SK-N-SH (cell line): ENCODE results near the gene NRDC. TPM values are rescaled to one million over a fixed set of nuclear protein-coding genes. Genes with fewer than 3 reads are reported as not detected.

ENCODE experiments used
- CTCF ChIA-PET: fragments of 300-600, 350-600 bp; formaldehyde crosslinking; extraction: SDS; loops from one replicate; lab custom pipeline; 2021; lab: Yijun Ruan, JAX
- POLR2A ChIA-PET: fragments of 350-600 bp; sonication (Branson Sonifier 250); formaldehyde crosslinking; extraction: SDS; loops from one replicate; lab custom pipeline; 2020; ENCODE audit warnings: antibody characterized with exemption, inconsistent platforms; lab: Yijun Ruan, JAX
- DNase-seq: peaks from one replicate; pipeline ENCODE4 v3.0.0; 2012
- H2AFZ ChIP-seq: fragments of 200-600 bp; sonication (generic); 2 replicates; pipeline ENCODE4 v1.8.1; 2016; ENCODE audit warnings: antibody characterized with exemption, mild to moderate bottlenecking, low read depth
- H3F3A ChIP-seq: fragments of 200-600 bp; sonication (generic); replicated peaks from 2 replicates; pipeline ENCODE3; 2016; ENCODE audit warnings: antibody characterized with exemption, mild to moderate bottlenecking; ENCODE audit not compliant: insufficient read depth
- H3K27ac ChIP-seq, 2 experiments: fragments of 200-500 bp in 1 of 2; fragments of 200-600 bp in 1 of 2; sonication (Bioruptor generic) in 1 of 2; sonication (generic), shearing (Covaris generic) in 1 of 2; 2 replicates each; pipeline versions ENCODE4 v1.5.1 to v1.6.1; 2014 to 2016; ENCODE audit warnings: low read depth in 2 of 2, inconsistent platforms in 1 of 2, low read length in 1 of 2, mild to moderate bottlenecking in 1 of 2, mixed read lengths in 1 of 2
- H3K27me3 ChIP-seq: fragments of 200-600 bp; sonication (generic), shearing (Covaris generic); 2 replicates; pipeline ENCODE4 v1.6.1; 2016; ENCODE audit warnings: mixed run types; ENCODE audit not compliant: insufficient read depth
- H3K36me3 ChIP-seq, 2 experiments: fragments of 200-500 bp in 1 of 2; fragments of 200-600 bp in 1 of 2; sonication (Bioruptor generic) in 1 of 2; sonication (generic) in 1 of 2; replicated peaks in 1 of 2; 2 replicates each; pipeline versions ENCODE3 to v1.5.1; 2014 to 2016; ENCODE audit warnings: low read length in 1 of 2, mild to moderate bottlenecking in 1 of 2; ENCODE audit not compliant: insufficient read depth in 2 of 2, control insufficient read depth in 1 of 2
- H3K4me1 ChIP-seq, 2 experiments: fragments of 200-500 bp in 1 of 2; fragments of 200-600 bp in 1 of 2; sonication (Bioruptor generic) in 1 of 2; sonication (generic), shearing (Covaris generic) in 1 of 2; 2 replicates each; pipeline versions ENCODE4 v1.5.1 to v1.6.1; 2014 to 2016; ENCODE audit warnings: low read depth in 1 of 2, low read length in 1 of 2, mixed run types in 1 of 2; ENCODE audit not compliant: insufficient read depth in 2 of 2, control insufficient read depth in 1 of 2
- H3K4me2 ChIP-seq: fragments of 200-600 bp; sonication (generic), shearing (Covaris generic); 2 replicates; pipeline ENCODE4 v1.6.1; 2017; ENCODE audit warnings: mixed run types
- H3K4me3 ChIP-seq, 2 experiments: fragments of 200-500 bp in 1 of 2; fragments of 200-600 bp in 1 of 2; sonication (Bioruptor generic) in 1 of 2; sonication (generic), shearing (Covaris generic) in 1 of 2; 2 replicates each; pipeline versions ENCODE4 v1.5.1 to v1.8.1; 2014 to 2016; ENCODE audit warnings: low read depth in 2 of 2, inconsistent platforms in 1 of 2, low read length in 1 of 2, mild to moderate bottlenecking in 1 of 2, mixed read lengths in 1 of 2, moderate library complexity in 1 of 2
- H3K79me2 ChIP-seq: fragments of 200-600 bp; sonication (generic); 2 replicates; pipeline ENCODE4 v1.8.1; 2017; ENCODE audit warnings: mild to moderate bottlenecking; ENCODE audit not compliant: insufficient read depth
- H3K9ac ChIP-seq: fragments of 200-600 bp; sonication (generic); 2 replicates; pipeline ENCODE4 v1.6.1; 2017; ENCODE audit warnings: mixed run types
- H3K9me2 ChIP-seq: fragments of 200-600 bp; sonication (generic); 2 replicates; pipeline ENCODE4 v1.6.1; 2017; ENCODE audit warnings: mixed run types
- H3K9me3 ChIP-seq: fragments of 200-600 bp; sonication (generic); 2 replicates; pipeline ENCODE4 v1.6.1; 2017; ENCODE audit warnings: mixed run types, mild to moderate bottlenecking, moderate library complexity
- H4K20me1 ChIP-seq: fragments of 200-600 bp; sonication (generic); 2 replicates; pipeline ENCODE4 v1.6.1; 2017; ENCODE audit warnings: mild to moderate bottlenecking, mixed run types; ENCODE audit not compliant: insufficient read depth
- CHD2 ChIP-seq: fragments of 150-350 bp; IDR thresholded peaks from 2 replicates; pipeline ENCODE4 v1.6.1; 2018; ENCODE audit warnings: low read length; ENCODE audit not compliant: partially characterized antibody
- EP300 ChIP-seq, 2 experiments: IDR thresholded peaks; 2 replicates each; pipeline versions ENCODE4 v1.4.0 to v1.6.1; 2012; ENCODE audit warnings: borderline replicate concordance in 1 of 2, low read depth in 1 of 2, low read length in 1 of 2
- EZH2phosphoT487 ChIP-seq: fragments of 200-600 bp; sonication (generic); IDR thresholded peaks from 2 replicates; pipeline ENCODE4 v1.6.1; 2017; ENCODE audit warnings: low read depth, mixed run types, mild to moderate bottlenecking, antibody characterized with exemption, moderate library complexity, borderline replicate concordance
- FOXJ3 ChIP-seq: sonication (generic); formaldehyde crosslinking; IDR thresholded peaks from 2 replicates; pipeline ENCODE4 v1.5.1; 2020; ENCODE audit warnings: mild to moderate bottlenecking, missing genetic modification reagents
- MXI1 ChIP-seq: IDR thresholded peaks from 2 replicates; pipeline ENCODE4 v1.6.1; 2012; ENCODE audit warnings: mild to moderate bottlenecking, low read depth, low read length, improper control_type of control experiment
- NFIC ChIP-seq: IDR thresholded peaks from 2 replicates; pipeline ENCODE4 v1.4.0; 2012; ENCODE audit warnings: borderline replicate concordance
- POLR2AphosphoS5 ChIP-seq: IDR thresholded peaks from 2 replicates; pipeline ENCODE4 v1.6.1; 2012; ENCODE audit warnings: low read depth, low read length
- RFX5 ChIP-seq: IDR thresholded peaks from 2 replicates; pipeline ENCODE4 v1.6.1; 2012; ENCODE audit warnings: mild to moderate bottlenecking, improper control_type of control experiment, low read length
- TAF1 ChIP-seq: IDR thresholded peaks from 2 replicates; pipeline ENCODE4 v1.6.1; 2012; ENCODE audit warnings: low read depth, mild to moderate bottlenecking, low read length, moderate library complexity, borderline replicate concordance
- TCF12 ChIP-seq: IDR thresholded peaks from 2 replicates; pipeline ENCODE4 v1.4.0; 2012
- WGBS: methylation state at CpG from one replicate; pipeline ENCODE4 v1.1.6; 2017; ENCODE audit warnings: low lambda C conversion rate; 5-methylcytosine and 5-hydroxymethylcytosine counted together
- polyA plus RNA-seq, 3 experiments: library from polyadenylated mRNA; depleted of rRNA; stranded (reverse); fragments of >200 nt; gene quantifications; 2 replicates each; pipeline ENCODE4 v1.2.3, GENCODE V29; 2012
- TF ChIP-seq, protein P1 (sequence below): fragments of 200-600 bp; sonication (generic); IDR thresholded peaks from 2 replicates; pipeline ENCODE4 v1.6.1; 2017; ENCODE audit warnings: antibody characterized with exemption, mild to moderate bottlenecking, moderate library complexity
- TF ChIP-seq, protein P2 (sequence below): fragments of 150-350 bp; IDR thresholded peaks from 2 replicates; pipeline ENCODE4 v1.6.1; 2016; ENCODE audit warnings: mild to moderate bottlenecking, low read depth, low read length
- TF ChIP-seq, protein P3 (sequence below): IDR thresholded peaks from 2 replicates; pipeline ENCODE4 v1.6.1; 2012; ENCODE audit warnings: mild to moderate bottlenecking, low read depth, low read length, moderate library complexity
- TF ChIP-seq, protein P4 (sequence below): IDR thresholded peaks from 2 replicates; pipeline ENCODE4 v1.4.0; 2012; ENCODE audit warnings: low read depth, borderline replicate concordance

Gene NRDC
- polyA plus RNA-seq, 1 of the 3 experiments (the other 2 are of a cell fraction), result 84.8 TPM

DNA sequence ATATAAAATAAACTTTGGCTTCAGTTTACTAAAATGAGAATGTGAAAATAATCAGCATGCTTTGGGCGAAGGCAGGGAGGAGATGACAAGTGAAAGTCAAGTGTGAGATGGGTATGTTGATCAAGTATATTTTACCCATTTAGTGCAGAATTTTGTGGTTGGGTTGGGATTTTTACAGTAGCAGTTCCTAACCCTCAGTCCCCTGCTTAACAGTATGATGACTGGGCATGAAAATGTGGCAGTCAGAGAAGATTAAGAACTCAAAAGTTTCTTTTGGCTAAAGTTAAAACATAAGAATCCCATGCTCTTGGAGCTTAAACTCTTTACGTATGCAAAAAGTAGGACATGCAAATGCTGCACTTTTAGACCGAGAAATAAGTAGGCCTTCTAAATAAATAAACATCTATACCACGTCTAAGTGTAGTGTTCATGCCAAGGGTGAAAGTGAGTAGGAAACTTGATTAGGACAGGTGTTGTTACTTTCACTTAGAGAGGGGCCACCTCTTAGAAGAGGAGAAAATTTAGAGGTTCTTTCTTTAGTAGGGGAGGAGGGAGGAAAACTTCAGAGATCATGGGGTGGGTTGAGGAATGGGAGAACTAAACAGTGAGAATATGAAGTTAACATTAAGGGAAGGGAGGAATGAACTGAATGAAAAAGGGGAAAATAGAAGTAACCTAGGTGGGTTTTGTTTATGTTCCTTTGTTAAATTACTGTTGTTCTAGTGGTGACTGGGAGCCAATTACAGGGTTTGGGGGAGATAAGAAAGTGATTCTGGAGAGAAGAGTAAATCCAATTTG is 133.8 kb downstream of the NRDC start:
- Histone ChIP-seq H3K4me3 (no peak overlapping the region), H3K9me2 (no peaks in the 10 kb centered on the region), H3K4me1 (no peaks in the 10 kb centered on the region; a peak in 1 of 4 replicates), H2AFZ (no peak overlapping the region), H3K9me3 (no peaks in the 10 kb centered on the region), H3K9ac (no peak overlapping the region), H3K27me3 (no peaks in the 10 kb centered on the region), H3K36me3 (peaks cover 0 to 54% of the 10 kb centered on the region in 2 experiments), H3K79me2 (peaks cover 62% of the 10 kb centered on the region), H3K4me2 (no peak overlapping the region), H4K20me1 (no peaks in the 10 kb centered on the region; the same call in 1 of the 2 replicates), H3K27ac (peak overlapping the region in 1 of 2 experiments; percentile 24; a peak in 2 of 4 replicates), H3F3A (peaks cover 12% of the 10 kb centered on the region)
- TF ChIP-seq TAF1 (no peak), EP300 (IDR thresholded peaks at IDR 0.05; ENCODE audit: borderline replicate concordance in 1 of 2, low read depth in 1 of 2, low read length in 1 of 2) (no peak), EZH2phosphoT487 (no peak), TCF12 (no peak), RFX5 (no peak), MXI1 (no peak), FOXJ3 (no peak), NFIC (no peak), POLR2AphosphoS5 (no peak)
- TF ChIP-seq, protein P1, sequence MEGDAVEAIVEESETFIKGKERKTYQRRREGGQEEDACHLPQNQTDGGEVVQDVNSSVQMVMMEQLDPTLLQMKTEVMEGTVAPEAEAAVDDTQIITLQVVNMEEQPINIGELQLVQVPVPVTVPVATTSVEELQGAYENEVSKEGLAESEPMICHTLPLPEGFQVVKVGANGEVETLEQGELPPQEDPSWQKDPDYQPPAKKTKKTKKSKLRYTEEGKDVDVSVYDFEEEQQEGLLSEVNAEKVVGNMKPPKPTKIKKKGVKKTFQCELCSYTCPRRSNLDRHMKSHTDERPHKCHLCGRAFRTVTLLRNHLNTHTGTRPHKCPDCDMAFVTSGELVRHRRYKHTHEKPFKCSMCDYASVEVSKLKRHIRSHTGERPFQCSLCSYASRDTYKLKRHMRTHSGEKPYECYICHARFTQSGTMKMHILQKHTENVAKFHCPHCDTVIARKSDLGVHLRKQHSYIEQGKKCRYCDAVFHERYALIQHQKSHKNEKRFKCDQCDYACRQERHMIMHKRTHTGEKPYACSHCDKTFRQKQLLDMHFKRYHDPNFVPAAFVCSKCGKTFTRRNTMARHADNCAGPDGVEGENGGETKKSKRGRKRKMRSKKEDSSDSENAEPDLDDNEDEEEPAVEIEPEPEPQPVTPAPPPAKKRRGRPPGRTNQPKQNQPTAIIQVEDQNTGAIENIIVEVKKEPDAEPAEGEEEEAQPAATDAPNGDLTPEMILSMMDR, result no peak
- TF ChIP-seq, protein P2, sequence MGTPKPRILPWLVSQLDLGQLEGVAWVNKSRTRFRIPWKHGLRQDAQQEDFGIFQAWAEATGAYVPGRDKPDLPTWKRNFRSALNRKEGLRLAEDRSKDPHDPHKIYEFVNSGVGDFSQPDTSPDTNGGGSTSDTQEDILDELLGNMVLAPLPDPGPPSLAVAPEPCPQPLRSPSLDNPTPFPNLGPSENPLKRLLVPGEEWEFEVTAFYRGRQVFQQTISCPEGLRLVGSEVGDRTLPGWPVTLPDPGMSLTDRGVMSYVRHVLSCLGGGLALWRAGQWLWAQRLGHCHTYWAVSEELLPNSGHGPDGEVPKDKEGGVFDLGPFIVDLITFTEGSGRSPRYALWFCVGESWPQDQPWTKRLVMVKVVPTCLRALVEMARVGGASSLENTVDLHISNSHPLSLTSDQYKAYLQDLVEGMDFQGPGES, result no peak
- ChIA-PET POLR2A (no interaction called here), CTCF (no interaction called here)
- DNase-seq, result no peak
- 93% methylated on average over 4 of the region's 4 CpGs for WGBS

DNA sequence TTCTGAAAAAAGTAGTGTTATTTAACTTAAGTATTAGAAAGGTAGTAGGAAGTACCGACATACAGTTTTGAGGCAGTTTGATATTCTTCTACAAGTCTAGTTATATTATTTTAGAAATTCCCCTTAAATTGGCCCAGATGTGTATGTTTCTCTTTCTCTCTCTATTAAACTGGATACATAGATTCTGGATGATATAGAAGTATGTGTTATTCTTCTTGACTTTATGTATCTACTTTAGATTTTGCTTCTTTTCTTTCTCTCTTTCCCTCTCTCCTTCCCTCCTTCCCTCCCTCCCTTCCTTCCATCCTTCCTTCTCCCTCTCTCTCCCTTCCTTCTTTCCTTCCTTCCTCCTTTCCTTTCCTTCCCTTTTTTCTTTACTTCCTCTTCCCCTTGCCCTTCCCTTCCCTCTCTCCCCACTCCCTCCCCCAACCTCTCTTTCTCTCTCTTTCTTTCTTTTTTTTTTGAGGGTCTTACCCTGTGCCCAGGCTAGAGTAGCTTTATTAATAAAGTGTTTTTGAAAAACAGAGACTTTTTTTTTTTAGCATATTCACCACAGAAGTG is 137.3 kb downstream of the NRDC start:
- no peaks in the 10 kb centered on the region for H3K27me3 ChIP-seq
- CTCF ChIA-PET, result interaction anchor here (1.2 kb wide), 1 partner anchor 15 kb away, joined by 5 read pairs; no protein-coding TSS in a partner anchor
- 95% methylated on average over 1 of the region's 1 CpG for WGBS
- TF ChIP-seq CHD2 (no peak), MXI1 (no peak), FOXJ3 (no peak)
- TF ChIP-seq, protein P3, sequence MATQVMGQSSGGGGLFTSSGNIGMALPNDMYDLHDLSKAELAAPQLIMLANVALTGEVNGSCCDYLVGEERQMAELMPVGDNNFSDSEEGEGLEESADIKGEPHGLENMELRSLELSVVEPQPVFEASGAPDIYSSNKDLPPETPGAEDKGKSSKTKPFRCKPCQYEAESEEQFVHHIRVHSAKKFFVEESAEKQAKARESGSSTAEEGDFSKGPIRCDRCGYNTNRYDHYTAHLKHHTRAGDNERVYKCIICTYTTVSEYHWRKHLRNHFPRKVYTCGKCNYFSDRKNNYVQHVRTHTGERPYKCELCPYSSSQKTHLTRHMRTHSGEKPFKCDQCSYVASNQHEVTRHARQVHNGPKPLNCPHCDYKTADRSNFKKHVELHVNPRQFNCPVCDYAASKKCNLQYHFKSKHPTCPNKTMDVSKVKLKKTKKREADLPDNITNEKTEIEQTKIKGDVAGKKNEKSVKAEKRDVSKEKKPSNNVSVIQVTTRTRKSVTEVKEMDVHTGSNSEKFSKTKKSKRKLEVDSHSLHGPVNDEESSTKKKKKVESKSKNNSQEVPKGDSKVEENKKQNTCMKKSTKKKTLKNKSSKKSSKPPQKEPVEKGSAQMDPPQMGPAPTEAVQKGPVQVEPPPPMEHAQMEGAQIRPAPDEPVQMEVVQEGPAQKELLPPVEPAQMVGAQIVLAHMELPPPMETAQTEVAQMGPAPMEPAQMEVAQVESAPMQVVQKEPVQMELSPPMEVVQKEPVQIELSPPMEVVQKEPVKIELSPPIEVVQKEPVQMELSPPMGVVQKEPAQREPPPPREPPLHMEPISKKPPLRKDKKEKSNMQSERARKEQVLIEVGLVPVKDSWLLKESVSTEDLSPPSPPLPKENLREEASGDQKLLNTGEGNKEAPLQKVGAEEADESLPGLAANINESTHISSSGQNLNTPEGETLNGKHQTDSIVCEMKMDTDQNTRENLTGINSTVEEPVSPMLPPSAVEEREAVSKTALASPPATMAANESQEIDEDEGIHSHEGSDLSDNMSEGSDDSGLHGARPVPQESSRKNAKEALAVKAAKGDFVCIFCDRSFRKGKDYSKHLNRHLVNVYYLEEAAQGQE, result no peak
- TF ChIP-seq, protein P4, sequence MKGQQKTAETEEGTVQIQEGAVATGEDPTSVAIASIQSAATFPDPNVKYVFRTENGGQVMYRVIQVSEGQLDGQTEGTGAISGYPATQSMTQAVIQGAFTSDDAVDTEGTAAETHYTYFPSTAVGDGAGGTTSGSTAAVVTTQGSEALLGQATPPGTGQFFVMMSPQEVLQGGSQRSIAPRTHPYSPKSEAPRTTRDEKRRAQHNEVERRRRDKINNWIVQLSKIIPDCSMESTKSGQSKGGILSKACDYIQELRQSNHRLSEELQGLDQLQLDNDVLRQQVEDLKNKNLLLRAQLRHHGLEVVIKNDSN, result no peak
- TF ChIP-seq, all 33 proteins: peak for 0
- DNase-seq, result no peak
- peaks cover 0 to 25% of the 10 kb centered on the region in 2 experiments for H3K36me3 ChIP-seq
- H3K27ac ChIP-seq, result no peak overlapping the region
- peaks cover 7 to 16% of the 10 kb centered on the region in 2 experiments; a peak in 3 of 4 replicates for H3K4me1 ChIP-seq
- H3K4me2 ChIP-seq, result no peak overlapping the region
- H3K79me2 ChIP-seq, result peaks cover 88% of the 10 kb centered on the region
- no peak overlapping the region for H3K4me3 ChIP-seq
- no peak overlapping the region for H3K9ac ChIP-seq
- H2AFZ ChIP-seq, result no peak overlapping the region
- peaks cover 23% of the 10 kb centered on the region for H3F3A ChIP-seq
- POLR2A ChIA-PET, result no interaction called here
- no peaks in the 10 kb centered on the region for H3K9me3 ChIP-seq
- peaks cover 35% of the 10 kb centered on the region for H4K20me1 ChIP-seq
- H3K9me2 ChIP-seq, result no peaks in the 10 kb centered on the region
